HG03139 (cell line): Measurements from ENCODE around the gene TNRC6A.
"Not testable (repeated sequence)": the region's sequence is repeated elsewhere in the genome, so short reads cannot be mapped to it uniquely, and the experiment has no call there.

Source experiments
- ATAC-seq: cut with Tn5 transposase; IDR thresholded peaks from one replicate; pipeline ENCODE4 v1.9.1; 2021; ENCODE audit not compliant: unreplicated experiment

Gene TNRC6A

DNA sequence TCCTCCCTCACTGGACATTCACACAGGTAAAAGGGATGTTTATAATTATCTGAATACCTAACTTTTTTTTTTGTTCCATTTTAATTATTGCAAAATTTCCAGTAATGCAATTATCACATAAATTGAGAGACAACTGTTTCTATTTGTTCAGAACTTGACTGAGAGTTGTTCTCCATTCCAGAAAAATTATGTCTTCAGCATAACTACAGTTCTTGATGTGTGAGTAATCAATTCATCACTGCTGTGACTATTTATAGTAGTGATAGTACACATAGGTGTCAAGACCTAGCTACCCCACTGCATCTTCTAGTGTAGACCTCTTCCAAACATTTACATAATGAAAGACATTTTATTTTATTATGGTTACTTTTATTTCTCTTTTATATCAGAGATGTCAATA is 5.8 kb upstream of the TNRC6A start:
- ATAC-seq, result no peak

DNA sequence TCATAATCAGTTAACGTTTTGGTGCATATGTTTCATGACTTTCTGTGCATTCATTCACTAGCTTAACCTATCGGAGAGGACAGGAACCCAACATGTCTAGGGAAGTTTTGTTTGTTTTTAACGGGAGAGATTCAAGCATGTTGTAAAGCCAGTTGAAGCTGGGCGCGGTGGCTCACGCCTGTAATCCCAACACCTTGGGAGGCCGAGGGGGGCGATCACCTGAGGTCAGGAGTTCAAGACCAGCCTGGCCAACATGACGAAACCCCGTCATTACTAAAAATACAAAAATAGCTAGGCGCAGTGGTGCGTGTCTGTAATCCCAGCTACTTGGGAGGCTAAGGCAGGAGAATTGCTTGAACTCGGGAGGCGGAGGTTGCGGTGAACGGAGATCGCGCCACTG is 1.4 kb upstream of the TNRC6A start:
- ATAC-seq, result no peak

GRCh38 chr16:24728891-24729242 is 584 bp upstream of the TNRC6A start:
- ATAC-seq, result no peak

- ATAC-seq, result peak; percentile 23
Measured at GRCh38 chr16:24729951-24730815, 732 bp downstream of the TNRC6A start.

- ATAC-seq, result no peak
Measured at GRCh38 chr16:24730914-24731313, 1.5 kb downstream of the TNRC6A start.

DNA sequence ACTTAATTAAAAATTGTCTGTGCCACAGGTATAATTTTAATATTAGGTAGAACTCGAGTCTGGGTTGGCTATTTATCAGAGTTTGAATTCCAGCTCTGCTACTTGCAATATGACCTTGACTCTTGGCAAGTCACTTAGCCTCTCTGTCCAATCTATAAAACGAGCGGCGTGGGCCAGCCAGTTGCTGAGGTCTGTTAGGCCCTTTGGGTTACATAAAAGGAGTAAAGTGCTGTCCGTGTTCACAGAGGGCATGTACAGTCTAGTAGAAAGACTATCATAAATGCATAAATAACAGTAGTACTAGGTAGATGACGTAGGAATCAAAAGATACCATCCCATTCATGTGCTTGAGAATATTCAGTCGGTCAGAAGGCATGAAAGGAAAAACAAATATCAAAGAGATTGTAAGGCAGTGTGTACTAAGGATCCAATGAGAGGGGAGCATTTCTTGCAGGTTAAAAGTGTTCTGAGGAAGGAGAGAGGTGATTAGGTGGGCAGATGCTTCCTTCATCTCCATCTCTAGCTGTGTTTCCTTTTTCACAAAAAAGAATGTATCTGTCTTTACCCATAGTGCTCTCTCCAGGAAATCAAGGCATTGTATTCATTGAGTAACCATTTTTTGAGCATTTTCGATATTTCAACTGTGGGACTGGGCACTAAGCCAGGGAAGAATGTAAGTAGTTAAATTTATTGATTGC is 2.4 kb downstream of the TNRC6A start:
- ATAC-seq, result no peak

GRCh38 chr16:24734382-24734781 is 4.9 kb downstream of the TNRC6A start:
- ATAC-seq, result no peak

DNA sequence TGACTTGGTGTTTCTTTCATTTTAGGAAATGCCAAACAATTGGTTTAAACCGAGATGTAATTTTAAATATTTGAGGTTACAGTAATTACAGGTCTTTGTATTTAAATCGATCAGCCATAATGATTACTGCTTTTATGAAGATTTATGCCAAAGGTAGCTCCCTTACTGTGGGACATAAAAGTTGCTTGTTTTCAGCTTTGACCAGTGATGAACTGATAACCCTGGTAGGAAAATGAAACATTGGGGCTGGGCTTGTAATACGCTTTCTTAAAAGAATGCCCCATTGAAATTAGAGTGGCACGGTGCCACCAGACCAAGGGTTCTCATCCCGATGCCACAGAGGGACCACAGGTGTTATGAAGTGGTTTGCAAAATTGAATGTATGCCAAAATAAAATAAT is 7.3 kb downstream of the TNRC6A start:
- ATAC-seq, result no peak

- no peak for ATAC-seq
Measured at GRCh38 chr16:24737391-24737871, 8.0 kb downstream of the TNRC6A start.

DNA sequence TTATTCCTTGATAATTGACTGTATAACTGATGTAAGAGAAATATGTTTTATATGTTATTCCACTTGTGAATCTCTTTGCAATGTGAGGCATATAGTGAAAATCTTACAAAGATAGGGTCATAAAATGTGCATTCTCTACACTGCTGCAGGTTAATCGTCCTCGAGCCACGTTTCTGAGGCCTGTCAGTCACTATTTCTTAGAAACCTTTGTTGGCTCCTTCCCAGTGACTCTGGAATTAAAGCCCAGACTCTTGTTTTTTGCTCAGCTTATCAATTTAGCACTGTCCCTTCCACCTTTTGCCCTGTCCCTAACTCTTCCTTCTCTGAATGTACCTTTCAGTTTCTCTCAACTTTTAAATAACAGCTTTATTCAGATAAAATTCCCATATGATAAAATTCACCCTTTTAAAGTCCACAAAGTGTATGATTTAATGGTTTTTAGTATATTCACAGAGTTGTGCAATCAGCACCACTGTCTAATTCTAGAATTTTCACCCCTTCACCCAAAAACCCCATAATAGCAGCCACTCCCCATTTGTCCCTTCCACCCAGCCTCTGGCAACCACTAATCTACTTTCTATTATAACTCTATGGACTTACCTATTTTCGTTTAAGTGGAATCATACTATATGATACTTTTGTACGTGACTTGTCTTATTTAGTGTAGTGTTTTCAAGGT is 8.6 kb downstream of the TNRC6A start:
- no peak for ATAC-seq

GRCh38 chr16:24738895-24739294 is 9.4 kb downstream of the TNRC6A start:
- no peak for ATAC-seq

GRCh38 chr16:24741862-24742261 is 12.4 kb downstream of the TNRC6A start:
- ATAC-seq, result no peak

DNA sequence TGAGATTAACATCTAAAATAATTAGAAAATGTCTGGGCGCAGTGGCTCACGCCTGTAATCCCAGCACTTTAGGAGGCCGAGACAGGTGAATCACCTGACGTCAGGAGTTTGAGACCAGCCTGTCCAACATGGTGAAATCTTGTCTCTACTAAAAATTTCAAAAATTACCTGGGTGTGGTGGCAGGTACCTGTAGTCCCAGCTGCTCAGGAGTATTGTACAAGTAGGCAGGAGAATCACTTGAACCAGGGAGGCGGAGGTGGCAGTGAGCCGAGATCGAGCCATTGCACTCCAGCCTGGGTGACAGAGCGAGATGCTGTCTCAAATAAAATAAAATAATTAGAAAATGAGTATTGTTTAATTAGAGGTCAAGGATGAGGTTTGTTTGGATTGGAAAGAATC is 13.2 kb downstream of the TNRC6A start:
- ATAC-seq, result not testable (repeated sequence)

- ATAC-seq, result no peak
Measured at GRCh38 chr16:24745391-24745790, 15.9 kb downstream of the TNRC6A start.

- no peak for ATAC-seq
Measured at GRCh38 chr16:24745791-24746190, 16.3 kb downstream of the TNRC6A start.

- ATAC-seq, result no peak
Measured at GRCh38 chr16:24747441-24747840, 18.0 kb downstream of the TNRC6A start.

DNA sequence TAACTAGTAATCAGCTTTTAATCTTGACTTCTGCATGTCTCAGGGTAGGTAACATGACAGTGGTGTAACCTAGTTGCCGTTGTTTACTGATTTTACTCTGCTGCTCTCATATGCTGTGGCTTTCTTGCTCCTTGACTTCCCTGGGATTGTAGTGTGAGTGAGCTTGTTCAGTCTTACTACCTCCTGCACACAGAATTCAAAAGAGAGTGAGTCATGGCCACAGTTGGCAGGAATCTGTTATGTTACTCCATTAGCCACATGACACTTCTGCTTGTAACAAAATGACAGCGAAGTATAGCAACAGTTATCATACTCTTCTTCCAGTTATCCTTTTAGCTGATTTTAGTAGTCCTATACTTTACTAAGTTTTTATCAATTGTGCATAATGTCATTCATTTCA is 18.8 kb downstream of the TNRC6A start:
- no peak for ATAC-seq

- ATAC-seq, result no peak
Measured at GRCh38 chr16:24749310-24749709, 19.9 kb downstream of the TNRC6A start.

DNA sequence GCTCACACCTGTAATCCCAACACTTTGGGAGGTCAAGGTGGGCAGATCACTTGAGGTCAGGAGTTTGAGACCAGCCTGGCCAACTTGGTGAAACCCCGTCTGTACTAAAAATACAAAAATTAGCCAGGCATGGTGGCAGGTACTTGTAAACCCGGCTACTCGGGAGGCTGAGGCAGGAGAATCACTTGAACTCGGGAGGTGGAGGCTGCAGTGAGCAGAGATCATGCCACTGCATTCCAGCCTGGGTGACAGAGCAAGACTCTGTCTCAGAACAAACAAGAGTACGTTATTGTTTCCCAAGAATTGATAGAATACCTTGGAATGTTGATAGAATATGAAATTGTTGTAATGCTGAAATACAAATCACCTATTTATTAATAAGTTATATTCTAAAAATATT is 20.4 kb downstream of the TNRC6A start:
- not testable (repeated sequence) for ATAC-seq

GRCh38 chr16:24753000-24753399 is 23.5 kb downstream of the TNRC6A start:
- no peak for ATAC-seq

GRCh38 chr16:24753437-24753836 is 24.0 kb downstream of the TNRC6A start:
- no peak for ATAC-seq

GRCh38 chr16:24754543-24754942 is 25.1 kb downstream of the TNRC6A start:
- ATAC-seq, result no peak
